ENCODE results near the gene BLM.

BLM gene

GRCh38 chr15:90857883-90858443 lies 140.8 kb downstream of the BLM start:
- no peak for DNase-seq

DNA sequence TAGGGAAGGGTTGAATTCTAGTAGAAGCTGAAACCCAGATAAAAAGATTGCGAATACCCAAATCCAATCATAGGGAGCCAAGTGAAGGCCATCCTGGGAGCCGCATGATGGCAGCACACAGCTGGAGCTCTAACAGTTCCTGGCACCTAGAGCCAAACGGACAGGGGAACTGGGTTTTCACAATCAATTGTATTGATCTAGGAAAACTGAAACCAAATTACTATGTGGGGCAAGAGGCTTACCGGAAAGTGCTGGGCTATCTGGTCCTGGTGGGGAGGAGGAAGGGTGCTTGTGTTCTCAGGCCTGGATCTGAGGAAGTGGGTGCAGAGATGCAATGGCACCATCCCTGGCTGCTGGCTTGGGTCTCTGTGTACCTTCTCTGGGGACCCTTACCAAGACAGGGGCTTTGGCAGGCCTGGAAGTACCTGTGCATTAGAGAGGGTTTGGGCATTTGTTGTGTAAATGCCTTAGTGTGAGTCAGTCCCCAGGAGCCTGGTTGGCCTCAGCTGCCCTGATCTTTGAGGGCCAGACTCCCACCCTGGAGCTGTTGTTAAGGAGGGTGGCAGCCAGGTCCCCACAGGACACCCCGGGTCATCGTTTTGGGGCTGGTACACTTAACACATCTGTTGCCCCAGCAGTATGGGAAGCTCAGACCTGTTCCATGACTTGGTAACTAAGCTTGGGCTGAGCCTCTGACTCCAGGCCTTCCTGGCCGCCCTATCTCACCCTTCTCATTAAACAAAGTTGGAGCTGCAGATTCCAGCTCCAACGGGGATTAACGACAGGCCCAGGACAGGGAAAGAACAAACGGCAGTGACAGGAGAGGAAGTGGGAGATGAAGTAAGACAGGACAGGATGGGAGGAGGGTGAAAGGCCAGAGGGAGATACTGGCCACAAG lies 142.3 kb downstream of the BLM start:
- DNase-seq: no peak

GRCh38 chr15:90860450-90860849 lies 143.3 kb downstream of the BLM start:
- no peak for DNase-seq

- no peak for DNase-seq
Observed at GRCh38 chr15:90860942-90861675, 144.0 kb downstream of the BLM start.

GRCh38 chr15:90862487-90862886 lies 145.3 kb downstream of the BLM start:
- no peak for DNase-seq

DNA sequence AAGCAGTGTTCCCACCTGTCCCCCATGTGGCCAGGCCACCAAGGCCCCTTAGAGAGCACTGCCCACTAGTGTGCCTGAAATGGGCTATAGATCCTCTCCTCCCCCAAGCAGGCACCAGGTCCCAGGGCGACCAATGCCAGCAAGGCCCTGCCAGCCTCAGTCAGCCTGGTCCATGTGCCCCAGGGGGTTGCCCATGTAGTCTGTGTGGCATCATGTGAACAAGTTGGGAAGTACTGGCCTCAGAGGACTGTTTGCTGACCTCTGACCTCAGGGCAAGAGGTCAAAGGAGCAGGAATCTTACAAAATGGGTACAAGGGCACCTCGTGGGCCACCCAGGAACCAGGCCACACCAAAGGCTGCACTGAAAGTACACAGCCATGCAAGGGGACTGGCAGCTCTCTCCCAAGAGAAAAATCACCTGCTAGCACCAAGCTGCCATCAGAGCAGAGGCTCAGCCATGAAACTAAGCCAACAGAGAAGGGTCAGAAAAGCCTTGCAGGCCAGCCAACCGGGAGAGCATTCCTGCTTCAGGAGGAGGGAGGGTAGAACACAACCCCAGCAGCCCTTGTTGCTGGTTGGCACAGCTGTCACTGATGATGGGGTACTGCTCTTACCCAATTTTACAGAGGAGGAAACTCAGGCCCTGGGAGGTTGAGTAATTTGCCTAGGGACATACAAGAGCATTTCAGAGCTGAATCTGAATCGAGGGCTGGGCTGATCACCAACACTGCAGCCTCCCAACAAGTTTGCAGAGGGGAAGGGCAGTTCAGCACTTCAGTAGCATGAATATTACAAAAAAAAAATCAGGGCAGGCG lies 146.0 kb downstream of the BLM start:
- no peak for DNase-seq

DNA sequence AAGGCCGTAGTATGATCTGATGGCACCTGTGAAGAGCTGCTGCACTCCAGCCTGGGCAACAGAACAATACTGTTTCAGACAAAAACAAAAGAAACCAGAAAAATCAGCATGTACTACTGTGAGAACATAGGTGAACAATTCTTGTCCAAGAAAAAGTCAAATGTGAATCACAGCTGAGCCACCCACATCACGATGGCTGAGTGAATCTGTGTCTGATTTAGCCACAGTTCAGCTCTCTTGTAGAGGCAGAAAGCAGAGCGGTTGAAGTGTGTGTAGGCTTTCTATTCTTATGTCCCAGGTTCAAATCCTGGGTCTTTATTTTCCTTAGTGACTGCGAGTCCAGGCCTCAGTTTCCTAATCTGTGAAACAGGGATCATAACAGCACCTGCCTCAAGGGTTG lies 146.8 kb downstream of the BLM start:
- DNase-seq: no peak

- no peak for DNase-seq
Observed at GRCh38 chr15:90864507-90864906, 147.4 kb downstream of the BLM start.

GRCh38 chr15:90865702-90866101 lies 148.6 kb downstream of the BLM start:
- no peak for DNase-seq

All from RPMI8226 (cell line).